AG09319 (cell line): ENCODE data around the gene C20orf141.

Experiments
- DNase-seq: peaks from one replicate; pipeline ENCODE4 v3.0.0-alpha.2; 2010; ENCODE audit warnings: low read depth; ENCODE audit errors: extremely low read depth
- TF ChIP-seq, protein P1 (sequence below): IDR thresholded peaks from 2 replicates; pipeline ENCODE4 v1.5.1; 2011; ENCODE audit warnings: low read depth, mild to moderate bottlenecking, inconsistent platforms, low read length, moderate library complexity

Gene C20orf141

DNA sequence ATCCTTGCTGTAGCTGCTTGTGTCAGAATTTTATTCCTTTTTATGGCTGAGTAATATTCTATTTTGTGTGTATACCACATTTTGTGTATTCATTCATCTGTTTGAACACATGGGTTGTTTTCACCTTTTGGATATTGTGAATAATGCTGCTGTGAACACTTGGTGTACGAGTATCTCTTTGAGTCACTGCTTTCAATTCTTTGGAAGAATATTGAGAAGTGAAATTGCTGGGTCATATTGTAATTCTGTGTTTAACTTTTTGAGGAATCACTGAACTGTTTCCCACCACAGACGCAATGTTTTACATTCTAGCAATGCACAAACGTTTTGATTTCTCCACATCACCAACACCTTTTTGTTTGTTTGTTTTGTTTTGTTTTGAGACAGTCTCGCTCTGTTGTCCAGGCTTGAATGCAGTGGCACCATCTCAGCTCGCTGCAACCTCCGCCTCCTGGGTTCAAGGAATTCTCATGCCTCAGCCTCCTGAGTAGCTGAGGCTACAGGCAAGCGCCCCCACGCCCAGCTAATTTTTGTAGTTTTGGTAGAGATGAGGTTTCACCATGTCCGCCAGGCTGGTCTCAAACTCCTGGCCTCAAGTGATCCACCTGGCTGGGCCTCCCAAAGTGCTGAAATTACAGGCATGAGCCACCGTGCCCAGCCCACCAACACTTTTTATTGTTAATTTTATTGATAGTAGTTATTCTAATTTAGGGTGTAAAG is 36.0 kb upstream of the C20orf141 start:
- no peak for DNase-seq
- TF ChIP-seq, protein P1, sequence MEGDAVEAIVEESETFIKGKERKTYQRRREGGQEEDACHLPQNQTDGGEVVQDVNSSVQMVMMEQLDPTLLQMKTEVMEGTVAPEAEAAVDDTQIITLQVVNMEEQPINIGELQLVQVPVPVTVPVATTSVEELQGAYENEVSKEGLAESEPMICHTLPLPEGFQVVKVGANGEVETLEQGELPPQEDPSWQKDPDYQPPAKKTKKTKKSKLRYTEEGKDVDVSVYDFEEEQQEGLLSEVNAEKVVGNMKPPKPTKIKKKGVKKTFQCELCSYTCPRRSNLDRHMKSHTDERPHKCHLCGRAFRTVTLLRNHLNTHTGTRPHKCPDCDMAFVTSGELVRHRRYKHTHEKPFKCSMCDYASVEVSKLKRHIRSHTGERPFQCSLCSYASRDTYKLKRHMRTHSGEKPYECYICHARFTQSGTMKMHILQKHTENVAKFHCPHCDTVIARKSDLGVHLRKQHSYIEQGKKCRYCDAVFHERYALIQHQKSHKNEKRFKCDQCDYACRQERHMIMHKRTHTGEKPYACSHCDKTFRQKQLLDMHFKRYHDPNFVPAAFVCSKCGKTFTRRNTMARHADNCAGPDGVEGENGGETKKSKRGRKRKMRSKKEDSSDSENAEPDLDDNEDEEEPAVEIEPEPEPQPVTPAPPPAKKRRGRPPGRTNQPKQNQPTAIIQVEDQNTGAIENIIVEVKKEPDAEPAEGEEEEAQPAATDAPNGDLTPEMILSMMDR: no peak

DNA sequence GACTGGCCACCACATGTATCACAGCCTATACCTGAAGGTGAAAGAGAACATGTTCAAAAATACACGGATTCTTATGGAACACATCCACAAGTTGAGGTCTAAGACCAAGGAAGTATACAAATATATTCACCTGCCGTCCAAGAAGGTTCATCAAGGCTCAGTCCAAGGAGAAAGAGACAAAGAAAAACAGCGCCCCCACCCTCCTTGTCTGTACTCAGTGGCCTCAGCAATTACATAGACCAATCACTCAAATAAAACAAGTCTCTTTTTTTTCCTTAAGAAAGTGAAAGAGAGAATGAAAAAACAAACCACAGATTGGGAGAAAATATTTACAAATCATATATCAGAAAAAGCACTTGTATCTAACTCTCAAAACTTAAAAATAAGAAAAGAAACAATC is 33.8 kb upstream of the C20orf141 start:
- DNase-seq: no peak
- TF ChIP-seq, protein P1: no peak

DNA sequence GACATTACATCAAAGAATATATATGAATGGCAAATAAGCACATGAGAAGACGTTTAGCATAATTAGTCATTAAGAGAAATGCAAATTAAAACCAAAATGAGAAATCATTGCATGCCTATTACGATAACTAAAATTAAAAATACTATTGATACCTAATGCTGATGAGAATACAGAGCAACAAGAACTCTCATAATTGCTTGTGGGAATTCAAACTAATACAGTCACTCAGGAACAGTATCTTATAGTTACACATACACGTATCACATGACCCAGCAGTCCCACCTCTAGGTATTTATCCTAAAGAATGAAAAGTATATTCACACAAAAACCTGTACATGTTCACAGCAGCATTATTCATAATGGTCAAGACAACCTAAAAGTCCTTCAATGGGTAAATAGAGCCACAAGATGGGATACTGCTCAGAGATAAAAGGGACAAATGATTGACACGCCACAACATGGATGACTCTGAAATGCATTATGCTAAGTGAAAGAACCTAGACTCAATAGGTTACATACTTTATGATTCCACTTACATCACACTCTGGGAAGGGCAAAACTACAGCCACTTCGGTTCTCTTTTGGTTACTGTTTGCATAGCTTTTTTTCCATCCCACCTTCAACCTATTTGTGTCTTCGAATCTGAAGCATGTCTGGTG is 30.8 kb upstream of the C20orf141 start:
- DNase-seq: no peak
- TF ChIP-seq, protein P1: no peak

DNA sequence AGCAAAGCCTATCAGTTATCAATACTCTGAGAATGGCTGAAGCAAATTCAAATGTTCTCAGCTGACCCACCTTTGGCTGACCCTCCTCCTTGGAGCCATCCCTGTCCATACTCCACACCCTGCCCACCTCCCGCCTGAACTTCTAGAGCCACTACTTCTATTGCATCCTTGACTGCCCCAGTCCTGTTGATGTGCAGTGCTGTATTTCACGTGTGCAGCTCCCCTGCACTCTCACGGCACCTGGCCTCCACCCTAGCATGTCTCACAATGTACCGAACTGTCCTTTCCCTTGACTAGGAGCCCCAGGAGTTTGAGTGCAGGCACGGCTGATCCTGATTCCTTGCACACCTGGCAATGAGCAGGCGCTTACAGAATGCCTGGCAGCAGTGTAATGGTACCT is 21.3 kb upstream of the C20orf141 start:
- DNase-seq: no peak
- TF ChIP-seq, protein P1: no peak

DNA sequence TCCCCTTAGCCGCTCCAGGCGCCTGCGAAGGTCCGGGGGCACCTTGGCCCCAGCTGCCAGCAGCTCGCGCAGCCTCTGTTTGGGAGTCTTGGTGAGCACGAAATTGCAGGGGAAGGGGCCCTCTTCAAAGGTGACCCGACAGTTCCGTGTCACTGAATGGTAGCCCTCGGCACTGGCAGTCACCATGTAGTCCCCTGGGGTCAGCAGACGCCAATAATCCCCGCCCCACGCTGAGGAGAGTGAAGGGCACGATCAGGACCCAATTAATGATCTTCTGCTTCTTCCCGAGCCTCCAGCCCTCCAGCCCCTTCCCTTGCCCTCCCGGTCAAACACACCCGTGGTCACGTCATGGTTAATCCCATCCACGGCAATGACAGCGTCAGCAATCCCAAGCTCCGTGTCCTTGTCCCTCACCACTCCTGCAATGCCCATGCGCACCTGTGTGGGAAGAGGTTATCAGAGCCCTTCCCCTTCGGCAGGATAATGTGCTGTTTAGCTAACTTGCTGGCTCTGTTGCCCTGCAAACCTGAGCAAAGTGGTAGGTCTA is 20.5 kb upstream of the C20orf141 start:
- DNase-seq: no peak
- TF ChIP-seq, protein P1: no peak

DNA sequence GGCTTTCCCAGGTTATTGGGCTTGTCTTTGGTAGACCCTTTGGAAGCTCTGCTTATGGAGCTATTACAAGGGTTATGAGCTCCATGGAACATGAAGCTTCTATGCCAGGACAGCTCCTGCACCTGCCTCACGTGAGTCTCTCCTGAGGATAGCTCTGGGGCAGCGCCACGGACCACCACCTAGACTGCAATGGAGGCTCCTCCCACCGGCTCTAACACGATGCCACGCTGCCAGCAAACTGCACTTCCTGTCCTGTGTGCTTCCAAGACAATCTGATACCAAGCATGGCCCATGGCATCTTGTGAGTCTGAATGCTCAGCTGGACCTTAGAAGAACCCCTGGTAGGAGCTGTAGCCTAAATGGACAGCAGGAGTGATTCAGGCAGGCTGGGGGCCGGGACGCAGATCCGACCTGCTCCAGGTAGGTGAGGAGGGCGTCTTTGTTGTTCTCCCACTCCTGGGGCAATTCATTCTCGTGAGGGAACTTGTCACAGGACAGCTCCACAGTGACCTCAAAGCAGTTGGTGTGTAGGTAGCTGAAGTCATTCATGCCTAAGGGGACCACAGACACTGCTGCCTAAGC is 19.8 kb upstream of the C20orf141 start:
- DNase-seq: no peak
- TF ChIP-seq, protein P1: no peak

DNA sequence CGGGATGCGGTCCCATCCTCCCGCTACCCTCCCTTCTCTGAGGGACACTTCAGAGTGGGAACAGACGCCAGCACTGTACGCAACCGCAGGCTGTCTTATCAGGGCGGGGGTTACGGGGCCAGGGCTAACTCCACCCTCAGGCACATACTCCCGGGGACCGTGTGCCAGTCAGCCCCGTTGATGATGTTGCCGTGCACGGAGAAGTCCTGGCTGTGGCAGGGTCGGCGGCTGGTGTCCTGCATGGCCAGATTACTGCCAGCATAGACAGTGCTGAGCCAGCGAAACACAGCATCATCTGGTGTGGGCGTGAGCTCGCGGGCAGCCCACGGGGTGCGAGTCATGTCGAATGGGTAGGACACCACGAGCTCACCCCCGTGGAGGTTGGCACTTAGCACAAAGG is 19.3 kb upstream of the C20orf141 start:
- DNase-seq: no peak

More for the DNA sequence above, 19.3 kb upstream of the C20orf141 start:
- TF ChIP-seq, protein P1: no peak
